HepG2 (cell line): ENCODE data around the gene TSC22D3. TPM values are rescaled to one million over a fixed set of nuclear protein-coding genes. Genes with fewer than 3 reads are reported as not detected.

Experiments
- ATAC-seq: fragments of 200-7000 bp; cut with Tn5 transposase; 3 replicates; pipeline ENCODE4 v1.9.1; 2020; ENCODE audit warnings: mild to moderate bottlenecking, moderate library complexity
- BruUV-seq: library from RNA; stranded (reverse); fragments of 400-500 nt; replicated peaks from 2 replicates; lab custom pipeline; 2021; lab: Mats Ljungman, UMichigan
- CTCF ChIA-PET: fragments of 300-600 bp; formaldehyde crosslinking; extraction: SDS; loops from one replicate; lab custom pipeline; 2021; ENCODE audit warnings: low total read pairs, inconsistent platforms, low intra/inter-chr PET ratio; lab: Yijun Ruan, JAX
- POLR2A ChIA-PET: fragments of 350-600 bp; sonication (Branson Sonifier 250); formaldehyde crosslinking; loops from one replicate; lab custom pipeline; 2020; ENCODE audit warnings: antibody characterized with exemption, inconsistent platforms; lab: Yijun Ruan, JAX
- DNase-seq: peaks from one replicate; pipeline ENCODE4 v3.0.0-alpha.2; 2015; ENCODE audit warnings: low spot score
- FAIRE-seq: peaks from 3 replicates; lab custom pipeline; 2011; peaks lifted over from hg19 to GRCh38; lab: Jason Lieb, UNC
- H2AFZ ChIP-seq: one replicate; pipeline ENCODE4 v1.6.1; 2011; ENCODE audit warnings: low read length, inconsistent platforms
- H3K27ac ChIP-seq: fragments of 300-600 bp; 3 replicates; pipeline ENCODE4 v1.8.0; 2011; ENCODE audit warnings: mixed run types, mild to moderate bottlenecking, mixed read lengths, low read length, inconsistent platforms; ENCODE audit not compliant: insufficient read depth; ENCODE audit errors: extremely low read length
- H3K27me3 ChIP-seq, 2 experiments: fragments of 200-600 bp in 1 of 2; 2 replicates in 1 of 2; 3 replicates in 1 of 2; pipeline versions ENCODE4 v1.6.0 to v1.8.0; 2011; ENCODE audit warnings: low read length in 2 of 2, mild to moderate bottlenecking in 2 of 2, moderate library complexity in 2 of 2, inconsistent platforms in 1 of 2; ENCODE audit not compliant: insufficient read depth in 2 of 2, control insufficient read depth in 1 of 2
- H3K36me3 ChIP-seq, 2 experiments: fragments of 200-600 bp in 1 of 2; replicated peaks in 1 of 2; 2 replicates in 1 of 2; 3 replicates in 1 of 2; pipeline versions ENCODE4 v1.5.1 to v1.8.0; 2011; ENCODE audit warnings: low read length in 2 of 2, inconsistent platforms in 1 of 2; ENCODE audit not compliant: insufficient read depth in 2 of 2, control insufficient read depth in 1 of 2
- H3K4me1 ChIP-seq: 2 replicates; pipeline ENCODE4 v1.5.1; 2012; ENCODE audit warnings: low read length, inconsistent platforms; ENCODE audit not compliant: insufficient read depth
- H3K4me2 ChIP-seq: 2 replicates; pipeline ENCODE4 v1.6.0; 2011; ENCODE audit warnings: low read depth, low read length, inconsistent platforms
- H3K4me3 ChIP-seq, 3 experiments: fragments of 200-600 bp in 1 of 3; sonication (generic), shearing (Covaris generic) in 1 of 3; replicated peaks in 1 of 3; 2 replicates each; pipeline ENCODE4 v1.5.1; 2011 to 2016; ENCODE audit warnings: low read length in 3 of 3, inconsistent platforms in 2 of 3, low read depth in 2 of 3, mild to moderate bottlenecking in 2 of 3, control low read depth in 1 of 3, mixed read lengths in 1 of 3; ENCODE audit not compliant: insufficient read depth in 1 of 3
- H3K79me2 ChIP-seq: one replicate; pipeline ENCODE4 v1.6.1; 2011; ENCODE audit warnings: low read length, inconsistent platforms; ENCODE audit not compliant: insufficient read depth
- H3K9ac ChIP-seq: 2 replicates; pipeline ENCODE4 v1.6.0; 2011; ENCODE audit warnings: mild to moderate bottlenecking, low read depth, low read length, inconsistent platforms; ENCODE audit not compliant: insufficient read depth
- H3K9me3 ChIP-seq: 2 replicates; pipeline ENCODE4 v1.5.1; 2012; ENCODE audit warnings: mild to moderate bottlenecking, low read length
- H4K20me1 ChIP-seq: 2 replicates; pipeline ENCODE4 v1.6.0; 2011; ENCODE audit warnings: inconsistent platforms, mild to moderate bottlenecking, low read length, moderate library complexity; ENCODE audit not compliant: insufficient read depth
- CREB1 ChIP-seq, 2 experiments: fragments of 450-650 bp in 1 of 2; IDR thresholded peaks; 2 replicates each; pipeline ENCODE4 v1.6.1; 2016 to 2017; ENCODE audit warnings: control low read depth in 1 of 2, mild to moderate bottlenecking in 1 of 2, missing compliant biosample characterization in 1 of 2, missing genetic modification characterization in 1 of 2
- ELF1 ChIP-seq: sonication (generic); formaldehyde crosslinking; IDR thresholded peaks from 2 replicates; pipeline ENCODE4 v1.4.0; 2020; ENCODE audit warnings: missing genetic modification reagents
- SMC3 ChIP-seq: IDR thresholded peaks from 2 replicates; pipeline ENCODE4 v1.6.1; 2011; ENCODE audit warnings: low read length, improper control_type of control experiment
- STAG1 ChIP-seq: sonication (generic); formaldehyde crosslinking; IDR thresholded peaks from 2 replicates; pipeline ENCODE4 v1.4.0; 2020; ENCODE audit warnings: missing genetic modification reagents
- ZNF780A ChIP-seq: sonication (generic); formaldehyde crosslinking; IDR thresholded peaks from 2 replicates; pipeline ENCODE4 v1.8.0; 2022; ENCODE audit warnings: mild to moderate bottlenecking, missing genetic modification reagents, moderate library complexity
- WGBS: methylation state at CpG from one replicate; pipeline ENCODE4 v1.1.6; 2017; ENCODE audit warnings: low lambda C conversion rate; 5-methylcytosine and 5-hydroxymethylcytosine counted together
- in situ Hi-C: cut with HindIII; loops from 2 replicates; pipeline ENCODE4 v1.10.0; 2017; ENCODE audit warnings: low pct_unique_long_range_greater_than_20kb; ENCODE audit not compliant: extremely low pct_ligation_motif_present
- intact Hi-C: fragments of 100-400 bp; cut with micrococcal nuclease; formaldehyde crosslinking; loops from one replicate; pipeline ENCODE4 v1.10.0; 2022; ENCODE audit not compliant: unreplicated experiment
- polyA plus RNA-seq, 8 experiments: library from polyadenylated mRNA; depleted of rRNA in 3 of 8; stranded (reverse) in 7 of 8; unstranded in 1 of 8; fragments of >200 nt; fragmentation: Illumina TruSeq in 4 of 8; extraction: Trizol in 4 of 8; gene quantifications; 2 replicates each; pipeline versions ENCODE4 v1.2.1 to v1.2.3, GENCODE V29; 2011 to 2016; ENCODE audit warnings: low read depth in 4 of 8, missing spikeins in 1 of 8, mixed read lengths in 1 of 8; ENCODE audit not compliant: insufficient read depth in 1 of 8
- total RNA-seq, 5 experiments: library from RNA; depleted of rRNA; stranded (reverse); fragments of >200 nt; fragmentation: Illumina TruSeq; extraction: Trizol; gene quantifications; 2 replicates each; pipeline ENCODE4 v1.2.3, GENCODE V29; 2016; ENCODE audit warnings: low read depth in 1 of 5
- TF ChIP-seq, protein P1 (sequence below): sonication (generic); formaldehyde crosslinking; IDR thresholded peaks from 2 replicates; pipeline ENCODE4 v1.4.0; 2020; ENCODE audit warnings: low read depth, missing genetic modification reagents
- TF ChIP-seq, protein P2 (sequence below): sonication (generic); formaldehyde crosslinking; IDR thresholded peaks from 2 replicates; pipeline ENCODE4 v1.5.0; 2020; ENCODE audit warnings: mild to moderate bottlenecking, missing genetic modification reagents, moderate library complexity

The TSC22D3 gene
- total and polyA plus RNA-seq, 2 of the 13 experiments (the other 11 are each of a cell fraction or from before 2014, with no cell fraction given) = 0.82 to 1.5 TPM

DNA sequence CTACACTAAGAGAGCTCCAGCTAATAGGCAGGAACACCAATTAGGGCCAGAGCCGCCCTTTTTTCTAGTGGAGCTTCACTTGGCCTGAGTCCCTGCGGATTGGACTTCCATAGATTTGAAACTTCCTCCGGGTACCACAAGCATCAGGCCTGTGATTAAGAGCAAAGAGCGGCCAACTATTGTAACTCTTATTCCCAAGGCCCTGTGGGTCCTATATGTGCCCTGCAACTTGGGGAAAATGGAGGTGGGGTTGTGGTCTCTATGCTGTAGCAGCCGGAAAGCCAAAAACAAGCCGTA, 1.9 kb upstream of the TSC22D3 start, which contains the start of gene NCBP2L (continued):
- TF ChIP-seq, protein P1, sequence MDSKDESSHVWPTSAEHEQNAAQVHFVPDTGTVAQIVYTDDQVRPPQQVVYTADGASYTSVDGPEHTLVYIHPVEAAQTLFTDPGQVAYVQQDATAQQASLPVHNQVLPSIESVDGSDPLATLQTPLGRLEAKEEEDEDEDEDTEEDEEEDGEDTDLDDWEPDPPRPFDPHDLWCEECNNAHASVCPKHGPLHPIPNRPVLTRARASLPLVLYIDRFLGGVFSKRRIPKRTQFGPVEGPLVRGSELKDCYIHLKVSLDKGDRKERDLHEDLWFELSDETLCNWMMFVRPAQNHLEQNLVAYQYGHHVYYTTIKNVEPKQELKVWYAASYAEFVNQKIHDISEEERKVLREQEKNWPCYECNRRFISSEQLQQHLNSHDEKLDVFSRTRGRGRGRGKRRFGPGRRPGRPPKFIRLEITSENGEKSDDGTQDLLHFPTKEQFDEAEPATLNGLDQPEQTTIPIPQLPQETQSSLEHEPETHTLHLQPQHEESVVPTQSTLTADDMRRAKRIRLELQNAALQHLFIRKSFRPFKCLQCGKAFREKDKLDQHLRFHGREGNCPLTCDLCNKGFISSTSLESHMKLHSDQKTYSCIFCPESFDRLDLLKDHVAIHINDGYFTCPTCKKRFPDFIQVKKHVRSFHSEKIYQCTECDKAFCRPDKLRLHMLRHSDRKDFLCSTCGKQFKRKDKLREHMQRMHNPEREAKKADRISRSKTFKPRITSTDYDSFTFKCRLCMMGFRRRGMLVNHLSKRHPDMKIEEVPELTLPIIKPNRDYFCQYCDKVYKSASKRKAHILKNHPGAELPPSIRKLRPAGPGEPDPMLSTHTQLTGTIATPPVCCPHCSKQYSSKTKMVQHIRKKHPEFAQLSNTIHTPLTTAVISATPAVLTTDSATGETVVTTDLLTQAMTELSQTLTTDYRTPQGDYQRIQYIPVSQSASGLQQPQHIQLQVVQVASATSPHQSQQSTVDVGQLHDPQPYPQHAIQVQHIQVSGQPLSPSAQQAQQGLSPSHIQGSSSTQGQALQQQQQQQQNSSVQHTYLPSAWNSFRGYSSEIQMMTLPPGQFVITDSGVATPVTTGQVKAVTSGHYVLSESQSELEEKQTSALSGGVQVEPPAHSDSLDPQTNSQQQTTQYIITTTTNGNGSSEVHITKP (CRISPR knock-in tag) = no peak

DNA sequence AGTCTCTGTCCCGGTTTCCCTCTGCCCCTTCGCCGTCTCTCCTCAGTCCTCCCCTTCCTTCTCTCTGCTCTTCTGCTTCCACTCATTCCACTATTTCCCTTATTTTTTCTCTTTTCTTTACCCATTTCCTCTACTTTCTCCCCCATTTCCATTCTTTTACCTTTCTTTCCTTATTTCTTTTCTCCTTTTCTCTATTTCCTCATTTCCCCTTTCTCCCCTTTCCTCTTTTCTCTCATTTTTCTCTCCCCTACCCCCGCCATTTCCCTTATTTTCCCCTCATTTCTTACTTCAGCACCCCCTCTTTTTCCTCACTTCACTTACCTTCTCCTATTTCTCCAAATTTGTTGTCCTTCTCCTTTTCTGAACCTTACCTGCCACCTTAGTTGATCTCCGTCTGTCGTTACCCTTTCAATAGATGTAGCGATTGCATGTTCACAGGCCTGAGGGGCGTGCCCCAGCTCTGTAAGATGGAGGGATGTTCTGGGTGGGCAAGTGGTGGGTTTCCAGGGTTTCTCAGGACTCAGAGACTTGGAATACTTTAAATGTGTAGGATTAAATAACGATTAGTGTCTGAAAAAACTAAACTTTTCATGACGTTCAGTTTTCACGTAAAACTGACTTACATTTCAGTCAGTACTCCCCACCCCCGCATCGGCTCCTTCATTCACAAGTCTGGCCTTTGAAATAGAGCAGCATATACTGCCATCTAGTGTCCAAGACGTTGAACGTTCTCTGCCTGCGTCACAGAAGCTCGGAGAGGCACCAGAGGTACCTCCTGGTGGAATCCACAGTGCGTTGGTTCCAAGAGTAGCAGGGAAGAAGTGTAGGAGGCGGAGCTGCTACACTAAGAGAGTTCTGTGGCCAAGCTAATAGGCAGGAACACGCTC, 1.3 kb upstream of the TSC22D3 start:
- Histone ChIP-seq H3K9ac (no peak overlapping the region), H3K27ac (no peak overlapping the region), H3K36me3 (no peaks in the 10 kb centered on the region), H2AFZ (no peak overlapping the region), H3K9me3 (no peaks in the 10 kb centered on the region), H3K79me2 (no peaks in the 10 kb centered on the region), H3K4me3 (no peak overlapping the region), H4K20me1 (no peaks in the 10 kb centered on the region), H3K4me2 (peak overlapping the region; percentile 63; the same call in 1 of the 2 replicates), H3K4me1 (0 out of 2 replicates have a peak, but pooled peaks cover 6% of the 10 kb centered on the region), H3K27me3 (peaks cover 6 to 29% of the 10 kb centered on the region in 2 experiments)
- ChIA-PET CTCF (interaction anchor here (1.6 kb wide), 1 partner anchor 117 kb away, joined by 8 read pairs; no protein-coding TSS in a partner anchor), POLR2A (no interaction called here)
- intact Hi-C loops = loop anchor here (1.0 kb wide), 1 partner anchor 118 kb away; no protein-coding TSS in a partner anchor
- no TSS peak for BruUV-seq
- TF ChIP-seq ZNF780A (CRISPR knock-in tag) = no peak
- TF ChIP-seq ELF1 (CRISPR knock-in tag) = no peak
- peak; percentile 50; the same call in 1 of the 2 replicates for TF ChIP-seq SMC3
- TF ChIP-seq STAG1 (CRISPR knock-in tag) = peak; percentile 70
- TF ChIP-seq, protein P2, sequence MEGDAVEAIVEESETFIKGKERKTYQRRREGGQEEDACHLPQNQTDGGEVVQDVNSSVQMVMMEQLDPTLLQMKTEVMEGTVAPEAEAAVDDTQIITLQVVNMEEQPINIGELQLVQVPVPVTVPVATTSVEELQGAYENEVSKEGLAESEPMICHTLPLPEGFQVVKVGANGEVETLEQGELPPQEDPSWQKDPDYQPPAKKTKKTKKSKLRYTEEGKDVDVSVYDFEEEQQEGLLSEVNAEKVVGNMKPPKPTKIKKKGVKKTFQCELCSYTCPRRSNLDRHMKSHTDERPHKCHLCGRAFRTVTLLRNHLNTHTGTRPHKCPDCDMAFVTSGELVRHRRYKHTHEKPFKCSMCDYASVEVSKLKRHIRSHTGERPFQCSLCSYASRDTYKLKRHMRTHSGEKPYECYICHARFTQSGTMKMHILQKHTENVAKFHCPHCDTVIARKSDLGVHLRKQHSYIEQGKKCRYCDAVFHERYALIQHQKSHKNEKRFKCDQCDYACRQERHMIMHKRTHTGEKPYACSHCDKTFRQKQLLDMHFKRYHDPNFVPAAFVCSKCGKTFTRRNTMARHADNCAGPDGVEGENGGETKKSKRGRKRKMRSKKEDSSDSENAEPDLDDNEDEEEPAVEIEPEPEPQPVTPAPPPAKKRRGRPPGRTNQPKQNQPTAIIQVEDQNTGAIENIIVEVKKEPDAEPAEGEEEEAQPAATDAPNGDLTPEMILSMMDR (CRISPR knock-in tag) = peak; percentile 71
- TF ChIP-seq CREB1 (IDR thresholded peaks at IDR 0.05) = no peak
- peak; percentile 45; the same call in 1 of the 2 replicates for TF ChIP-seq CREB1 (CRISPR knock-in tag; IDR thresholded peaks at IDR 0.05)
- in situ Hi-C loops = loop anchor here (5.0 kb wide), 1 partner anchor 115 kb away; no protein-coding TSS in a partner anchor
- WGBS = 10% methylated on average over 16 of the region's 20 CpGs
- peak; percentile 50 for DNase-seq
- FAIRE-seq = peak; percentile 68
- peak; percentile 75 for ATAC-seq
